ENCODE data around the gene EEFSEC.

EEFSEC gene

GRCh38 chr3:128456776-128457715, 303.8 kb downstream of the EEFSEC start:
- DNase-seq, result no peak

- DNase-seq, result no peak
Measured at GRCh38 chr3:128457937-128458336, 304.7 kb downstream of the EEFSEC start.
